Sigmoid colon (tissue), 7 donors: ENCODE data around the gene GYPC. TPM values are rescaled to one million over a fixed set of nuclear protein-coding genes. Genes with fewer than 3 reads are reported as not detected.

Experiments
- DNase-seq: peaks from one replicate; pipeline ENCODE4 v3.0.0-alpha.2; 2019
- H3K27ac ChIP-seq, 4 donors: fragments of 200-600 bp; sonication (generic); one replicate each; pipeline ENCODE4 v1.5.1; 2016 to 2019; ENCODE audit warnings: mild to moderate bottlenecking in 1 of 4
- H3K27me3 ChIP-seq, 3 donors: fragments of 200-600 bp; sonication (generic); one replicate each; pipeline ENCODE4 v1.5.1; 2019; ENCODE audit warnings: mild to moderate bottlenecking in 1 of 3
- H3K36me3 ChIP-seq, 4 donors: fragments of 200-600 bp; sonication (generic); one replicate each; pipeline ENCODE4 v1.5.1; 2016 to 2019
- H3K4me1 ChIP-seq, 4 donors: fragments of 200-600 bp; sonication (generic); one replicate each; pipeline ENCODE4 v1.5.1; 2017 to 2019
- H3K4me3 ChIP-seq, 4 donors: fragments of 200-600 bp; sonication (generic); one replicate each; pipeline ENCODE4 v1.5.1; 2017 to 2019; ENCODE audit warnings: mild to moderate bottlenecking in 2 of 4, moderate library complexity in 1 of 4
- H3K9me3 ChIP-seq, 4 donors: fragments of 200-600 bp in 3 of 4; sonication (generic) in 3 of 4; one replicate each; pipeline versions ENCODE4 v1.5.1 to v1.6.1; 2013 to 2019
- EP300 ChIP-seq, 4 donors: sonication (generic); formaldehyde crosslinking; IDR thresholded peaks; one replicate each; pipeline ENCODE4 v1.6.1; 2017; ENCODE audit warnings: antibody characterized with exemption in 4 of 4
- POLR2A ChIP-seq, 2 donors: fragments of 450-650 bp; IDR thresholded peaks; one replicate each; pipeline ENCODE4 v1.6.1; 2016; ENCODE audit warnings: antibody characterized with exemption in 2 of 2, mild to moderate bottlenecking in 2 of 2, moderate library complexity in 2 of 2
- POLR2AphosphoS5 ChIP-seq, 4 donors: sonication (generic); formaldehyde crosslinking; IDR thresholded peaks; one replicate each; pipeline ENCODE4 v1.6.1; 2017; ENCODE audit warnings: antibody characterized with exemption in 4 of 4
- WGBS, 2 donors: extraction: QIAGEN DNeasy Blood & Tissue Kit; methylation state at CpG; one replicate each; pipeline ENCODE4 v1.1.7; 2013; 5-methylcytosine and 5-hydroxymethylcytosine counted together
- intact Hi-C: fragments of 100-400 bp; cut with DNase I; formaldehyde crosslinking; loops from one replicate; pipeline ENCODE4 v1.15.1; 2023
- polyA plus RNA-seq, 3 donors: library from polyadenylated mRNA; stranded (reverse); fragments of 200-250 nt; gene quantifications; one replicate each; pipeline ENCODE4 v1.2.3, GENCODE V29; 2013
- total RNA-seq, 4 donors: library from RNA; depleted of rRNA; stranded (reverse); fragments of >200 nt; gene quantifications; one replicate each; pipeline ENCODE4 v1.1.0, GENCODE V29; 2016
- TF ChIP-seq, protein P1 (sequence below), 4 experiments: fragments of 450-650 bp in 3 of 4; fragments of 200-600 bp in 1 of 4; IDR thresholded peaks; one replicate each; pipeline ENCODE4 v1.5.1; 2016 to 2019; ENCODE audit warnings: antibody characterized with exemption in 4 of 4, mild to moderate bottlenecking in 3 of 4, moderate library complexity in 2 of 4
- donor health status: healthy with polysubstance abuse.
- donor health status: Bipolar disorder and iron deficiency.
- donor health status: healthy.

Gene GYPC
- total and polyA plus RNA-seq, 7 donors = 18.0 to 123 (median 93.7) TPM

GRCh38 chr2:126699018-126699417 is 43.1 kb downstream of the GYPC start:
- H3K27me3 ChIP-seq = no peaks in the 10 kb centered on the region
- H3K27ac ChIP-seq = peak overlapping the region in 1 of 4 donors; percentile 51
- no peak for TF ChIP-seq POLR2AphosphoS5 (IDR thresholded peaks at IDR 0.05)
- no peak for DNase-seq
- H3K36me3 ChIP-seq = peaks cover 14 to 42% (median 22%) of the 10 kb centered on the region in 4 donors
- no peaks in the 10 kb centered on the region for H3K9me3 ChIP-seq
- WGBS, 2 donors = 84 to 86% methylated on average over 2 of the region's 2 CpGs
- H3K4me3 ChIP-seq = no peak overlapping the region
- H3K4me1 ChIP-seq = peaks cover 0 to 28% (median 20%) of the 10 kb centered on the region in 4 donors
- intact Hi-C loops = no loop called here

- H3K4me1 ChIP-seq = peaks cover 0 to 37% (median 22%) of the 10 kb centered on the region in 4 donors
- 72 to 73% methylated on average over 4 of the region's 4 CpGs for WGBS, 2 donors
- H3K27me3 ChIP-seq = no peaks in the 10 kb centered on the region
- H3K36me3 ChIP-seq = peaks cover 11 to 35% (median 21%) of the 10 kb centered on the region in 4 donors
- H3K9me3 ChIP-seq = no peaks in the 10 kb centered on the region
- DNase-seq = no peak
- TF ChIP-seq, protein P1, sequence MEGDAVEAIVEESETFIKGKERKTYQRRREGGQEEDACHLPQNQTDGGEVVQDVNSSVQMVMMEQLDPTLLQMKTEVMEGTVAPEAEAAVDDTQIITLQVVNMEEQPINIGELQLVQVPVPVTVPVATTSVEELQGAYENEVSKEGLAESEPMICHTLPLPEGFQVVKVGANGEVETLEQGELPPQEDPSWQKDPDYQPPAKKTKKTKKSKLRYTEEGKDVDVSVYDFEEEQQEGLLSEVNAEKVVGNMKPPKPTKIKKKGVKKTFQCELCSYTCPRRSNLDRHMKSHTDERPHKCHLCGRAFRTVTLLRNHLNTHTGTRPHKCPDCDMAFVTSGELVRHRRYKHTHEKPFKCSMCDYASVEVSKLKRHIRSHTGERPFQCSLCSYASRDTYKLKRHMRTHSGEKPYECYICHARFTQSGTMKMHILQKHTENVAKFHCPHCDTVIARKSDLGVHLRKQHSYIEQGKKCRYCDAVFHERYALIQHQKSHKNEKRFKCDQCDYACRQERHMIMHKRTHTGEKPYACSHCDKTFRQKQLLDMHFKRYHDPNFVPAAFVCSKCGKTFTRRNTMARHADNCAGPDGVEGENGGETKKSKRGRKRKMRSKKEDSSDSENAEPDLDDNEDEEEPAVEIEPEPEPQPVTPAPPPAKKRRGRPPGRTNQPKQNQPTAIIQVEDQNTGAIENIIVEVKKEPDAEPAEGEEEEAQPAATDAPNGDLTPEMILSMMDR (IDR thresholded peaks at IDR 0.05) = no peak
- TF ChIP-seq EP300 (IDR thresholded peaks at IDR 0.05) = no peak
- TF ChIP-seq POLR2A (IDR thresholded peaks at IDR 0.05) = no peak
- TF ChIP-seq POLR2AphosphoS5 (IDR thresholded peaks at IDR 0.05) = no peak
- H3K4me3 ChIP-seq = no peak overlapping the region
- intact Hi-C loops = loop anchor here (10.0 kb wide), 1 partner anchor 45 kb away; the partner anchor contains the start of gene GYPC
- peak overlapping the region in 2 of 4 donors; percentile 38 to 51 for H3K27ac ChIP-seq
Measured at GRCh38 chr2:126699716-126700581, 44.0 kb downstream of the GYPC start.

GRCh38 chr2:126700677-126701076 is 44.7 kb downstream of the GYPC start:
- Histone ChIP-seq H3K27ac (peak overlapping the region in 2 of 4 donors; percentile 28 to 51), H3K27me3 (no peaks in the 10 kb centered on the region), H3K4me1 (peaks cover 0 to 38% (median 22%) of the 10 kb centered on the region in 4 donors), H3K9me3 (no peaks in the 10 kb centered on the region), H3K36me3 (peaks cover 9 to 28% (median 20%) of the 10 kb centered on the region in 4 donors), H3K4me3 (no peak overlapping the region)
- intact Hi-C loops = loop anchor here (10.0 kb wide), 1 partner anchor 46 kb away; the partner anchor contains the start of gene GYPC
- no peak for DNase-seq
- 48 to 56% methylated on average over 2 of the region's 2 CpGs for WGBS, 2 donors
- TF ChIP-seq POLR2AphosphoS5 (IDR thresholded peaks at IDR 0.05) (no peak), POLR2A (IDR thresholded peaks at IDR 0.05) (no peak), EP300 (IDR thresholded peaks at IDR 0.05) (no peak)
- TF ChIP-seq, protein P1 (IDR thresholded peaks at IDR 0.05) = no peak

GRCh38 chr2:126703311-126703710 is 47.4 kb downstream of the GYPC start:
- TF ChIP-seq EP300 (IDR thresholded peaks at IDR 0.05) (no peak), POLR2A (IDR thresholded peaks at IDR 0.05) (no peak), POLR2AphosphoS5 (IDR thresholded peaks at IDR 0.05) (no peak)
- TF ChIP-seq, protein P1 (IDR thresholded peaks at IDR 0.05) = no peak
- peaks cover 0 to 38% (median 22%) of the 10 kb centered on the region in 4 donors for H3K4me1 ChIP-seq
- no peak overlapping the region for H3K4me3 ChIP-seq
- no peak for DNase-seq
- H3K36me3 ChIP-seq = peaks cover 0 to 1% (median 0%) of the 10 kb centered on the region in 4 donors
- no peaks in the 10 kb centered on the region for H3K9me3 ChIP-seq
- intact Hi-C loops = loop anchor here (10.0 kb wide), 1 partner anchor 49 kb away; the partner anchor contains the start of gene GYPC
- no peak overlapping the region for H3K27ac ChIP-seq
- H3K27me3 ChIP-seq = no peaks in the 10 kb centered on the region
- WGBS, 2 donors = 91 to 94% methylated on average over 7 of the region's 7 CpGs
